ENCODE data around the gene NETO2.

GRCh38 chr16:47182318-47182717 lies 38.6 kb upstream of the NETO2 start:
- TF ChIP-seq EZH2 (IDR thresholded peaks at IDR 0.05; ENCODE audit: insufficient read depth, poor library complexity, severe bottlenecking) (no peak), EZH2phosphoT487 (IDR thresholded peaks at IDR 0.05; ENCODE audit: insufficient read depth, low read depth) (no peak)

Data from GM23248 (cell line).